GM12874 (cell line): ENCODE measurements around the gene TMEM126B.

Source experiments
- CTCF ChIP-seq: IDR thresholded peaks from 2 replicates; pipeline ENCODE4 v1.5.1; 2011; ENCODE audit warnings: low read depth, mild to moderate bottlenecking, control low read depth, low read length, moderate library complexity; ENCODE audit not compliant: insufficient read depth

TMEM126B gene

GRCh38 chr11:85634747-85635146 lies 6.4 kb downstream of the TMEM126B start:
- TF ChIP-seq CTCF: no peak

- TF ChIP-seq CTCF: no peak
Observed at GRCh38 chr11:85643191-85643614, 14.8 kb downstream of the TMEM126B start.

GRCh38 chr11:85647078-85647477 lies 18.7 kb downstream of the TMEM126B start:
- TF ChIP-seq CTCF: no peak

DNA sequence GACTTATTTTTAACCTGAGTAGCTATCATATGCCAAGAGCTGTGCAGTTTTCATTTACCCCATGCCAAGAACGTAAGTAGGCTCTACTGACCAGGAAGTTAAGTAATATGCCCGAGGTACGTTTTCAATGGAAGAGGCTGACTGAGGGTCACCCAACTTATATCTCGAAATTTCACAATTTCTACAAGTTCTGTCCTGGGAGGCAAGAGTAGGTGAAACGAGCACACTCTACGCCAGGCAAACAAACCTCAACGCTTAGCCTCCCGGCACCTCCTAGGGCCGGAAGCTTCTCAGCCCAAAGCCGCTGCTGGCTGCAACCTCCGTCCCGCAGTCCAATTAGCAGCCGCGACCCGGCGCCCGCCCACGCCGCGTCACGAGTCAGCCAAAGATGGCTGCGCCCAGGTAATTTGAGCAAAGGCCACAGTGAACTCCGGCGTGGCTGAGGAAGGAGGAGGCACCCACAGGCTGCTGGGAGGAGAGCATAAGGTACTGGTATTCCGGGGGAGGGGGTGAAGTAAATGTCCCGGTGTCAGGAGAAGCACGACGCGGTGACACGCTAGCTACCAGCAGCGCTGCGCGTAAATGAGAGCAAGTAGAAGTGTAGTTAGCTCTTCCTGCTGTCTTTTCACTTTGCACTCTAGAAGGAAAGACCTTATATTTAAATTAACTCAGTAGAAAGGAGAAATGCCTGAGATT lies 19.4 kb downstream of the TMEM126B start, which contains the start of gene TMEM126A:
TMEM126A (plus strand) TSS at position 364 of the 696 bp plus-strand sequence. CDS start 2,289 bp downstream, outside the sequence.
- TF ChIP-seq CTCF: no peak

GRCh38 chr11:85651118-85651517 lies 22.7 kb downstream of the TMEM126B start:
- no peak for TF ChIP-seq CTCF

DNA sequence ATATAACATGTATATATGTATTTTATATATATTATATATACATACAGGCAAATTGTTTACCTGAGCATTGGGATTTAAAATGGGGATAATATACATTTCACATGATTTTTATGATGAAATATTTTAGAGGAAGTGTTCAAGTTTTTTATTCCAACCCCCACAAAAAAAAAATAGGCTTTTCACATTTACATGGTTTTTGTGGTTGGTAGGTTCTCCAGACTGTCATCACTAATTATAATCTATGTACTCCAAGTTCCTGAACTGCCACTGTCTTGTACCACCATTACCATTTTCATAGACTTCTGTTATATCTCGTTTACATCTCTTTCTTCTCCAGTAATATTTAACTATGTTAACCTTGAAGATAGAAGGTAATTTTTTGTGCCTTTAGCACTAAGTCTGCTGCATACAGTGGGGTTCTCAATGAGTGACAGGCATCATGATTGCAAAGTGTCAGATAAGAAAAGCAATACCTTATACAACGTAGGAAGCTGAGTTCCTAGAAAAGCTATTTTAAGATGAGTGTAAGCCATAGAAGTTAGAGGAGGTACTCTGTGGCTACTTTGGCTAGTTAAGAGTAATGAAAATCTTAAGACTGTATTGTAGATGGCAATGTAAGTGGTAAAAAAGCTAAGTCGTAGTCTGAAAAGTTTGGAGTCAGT lies 24.5 kb downstream of the TMEM126B start:
- TF ChIP-seq CTCF: no peak

- TF ChIP-seq CTCF: no peak
Observed at GRCh38 chr11:85656777-85657176, 28.4 kb downstream of the TMEM126B start.
